GM12872 (cell line): ENCODE measurements around the gene FBN3.

Source experiments
- TF ChIP-seq, protein P1 (sequence below): IDR thresholded peaks from 3 replicates; pipeline ENCODE4 v1.5.1; 2011; ENCODE audit warnings: low read depth, mild to moderate bottlenecking, low read length, moderate library complexity; ENCODE audit not compliant: insufficient read depth

The FBN3 gene

DNA sequence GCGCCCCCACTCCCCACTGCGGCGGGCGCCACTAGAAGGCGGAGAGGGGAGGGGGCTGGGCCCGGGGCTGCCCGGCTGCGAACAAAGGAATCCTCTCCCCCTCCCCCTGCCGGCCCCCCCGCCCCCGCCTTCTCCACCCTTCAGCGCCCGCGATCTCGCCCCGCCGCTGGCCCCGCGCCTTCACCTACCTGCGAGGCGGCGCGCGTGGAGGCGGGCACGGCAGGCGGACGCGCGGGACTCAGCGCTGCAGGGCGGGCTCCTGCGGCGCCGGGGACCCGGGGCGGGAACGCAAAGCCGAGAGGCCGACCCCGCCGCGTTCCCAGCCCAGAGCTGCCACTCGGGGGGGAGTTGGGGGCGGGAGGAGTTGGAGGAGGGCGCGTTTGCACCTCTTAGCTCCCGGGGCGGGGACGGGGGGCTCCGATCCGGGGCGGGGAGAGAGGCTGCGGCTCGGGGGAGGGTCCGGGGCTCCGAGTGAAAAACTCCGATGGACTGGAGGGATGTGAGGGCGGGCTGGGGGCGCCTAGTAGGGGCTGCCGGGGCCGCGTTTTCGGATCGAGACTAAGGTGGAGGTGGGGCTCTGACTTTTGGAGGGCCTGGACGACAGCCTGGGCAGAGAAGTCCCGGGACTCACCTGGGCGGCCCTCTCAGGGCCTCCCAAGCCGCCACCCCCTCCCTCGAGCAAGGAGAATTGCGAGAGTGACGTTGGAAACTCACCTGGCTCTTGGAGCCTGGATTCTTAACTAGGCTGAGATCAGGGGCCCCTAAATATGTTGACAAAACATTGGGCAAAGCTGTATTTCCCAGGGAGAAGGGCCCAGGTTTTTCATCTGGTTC is at the start of gene FBN3:
TSS of gene FBN3 (minus strand) at position 332 of the 834 bp plus-strand sequence. CDS start 2,112 bp downstream, outside the sequence.
- TF ChIP-seq, protein P1, sequence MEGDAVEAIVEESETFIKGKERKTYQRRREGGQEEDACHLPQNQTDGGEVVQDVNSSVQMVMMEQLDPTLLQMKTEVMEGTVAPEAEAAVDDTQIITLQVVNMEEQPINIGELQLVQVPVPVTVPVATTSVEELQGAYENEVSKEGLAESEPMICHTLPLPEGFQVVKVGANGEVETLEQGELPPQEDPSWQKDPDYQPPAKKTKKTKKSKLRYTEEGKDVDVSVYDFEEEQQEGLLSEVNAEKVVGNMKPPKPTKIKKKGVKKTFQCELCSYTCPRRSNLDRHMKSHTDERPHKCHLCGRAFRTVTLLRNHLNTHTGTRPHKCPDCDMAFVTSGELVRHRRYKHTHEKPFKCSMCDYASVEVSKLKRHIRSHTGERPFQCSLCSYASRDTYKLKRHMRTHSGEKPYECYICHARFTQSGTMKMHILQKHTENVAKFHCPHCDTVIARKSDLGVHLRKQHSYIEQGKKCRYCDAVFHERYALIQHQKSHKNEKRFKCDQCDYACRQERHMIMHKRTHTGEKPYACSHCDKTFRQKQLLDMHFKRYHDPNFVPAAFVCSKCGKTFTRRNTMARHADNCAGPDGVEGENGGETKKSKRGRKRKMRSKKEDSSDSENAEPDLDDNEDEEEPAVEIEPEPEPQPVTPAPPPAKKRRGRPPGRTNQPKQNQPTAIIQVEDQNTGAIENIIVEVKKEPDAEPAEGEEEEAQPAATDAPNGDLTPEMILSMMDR = no peak

DNA sequence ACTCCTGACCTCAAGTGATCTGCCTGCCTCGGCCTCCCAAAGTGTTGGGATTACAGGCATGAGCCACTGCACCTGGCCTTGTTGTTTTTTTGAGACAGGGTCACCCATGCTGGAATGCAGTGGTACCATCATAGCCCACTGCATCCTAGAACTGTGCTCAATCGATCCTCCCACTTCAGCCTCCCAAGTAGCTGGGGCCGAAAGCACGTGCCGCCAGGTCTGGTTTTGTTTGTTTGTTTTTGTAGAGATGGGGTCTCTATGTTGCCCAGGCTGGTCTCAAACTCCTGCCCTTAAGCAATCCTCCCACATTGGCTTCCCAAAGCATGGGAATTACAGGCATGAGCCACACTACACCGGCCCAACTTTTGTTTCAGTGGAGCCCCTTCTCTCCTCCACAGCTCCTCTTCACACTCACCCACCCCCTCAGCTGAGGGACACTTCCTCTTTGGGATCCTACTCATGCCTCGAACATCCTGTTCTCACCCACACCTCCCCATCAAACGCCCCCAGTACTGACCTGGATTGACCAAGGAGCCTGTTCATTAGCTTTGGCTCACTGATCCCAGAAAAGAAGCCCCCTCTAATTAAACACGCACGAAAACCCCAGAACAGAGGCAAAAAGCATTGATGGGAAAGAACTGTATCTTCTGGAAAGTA is 47.0 kb upstream of the FBN3 start:
- TF ChIP-seq, protein P1 = no peak

DNA sequence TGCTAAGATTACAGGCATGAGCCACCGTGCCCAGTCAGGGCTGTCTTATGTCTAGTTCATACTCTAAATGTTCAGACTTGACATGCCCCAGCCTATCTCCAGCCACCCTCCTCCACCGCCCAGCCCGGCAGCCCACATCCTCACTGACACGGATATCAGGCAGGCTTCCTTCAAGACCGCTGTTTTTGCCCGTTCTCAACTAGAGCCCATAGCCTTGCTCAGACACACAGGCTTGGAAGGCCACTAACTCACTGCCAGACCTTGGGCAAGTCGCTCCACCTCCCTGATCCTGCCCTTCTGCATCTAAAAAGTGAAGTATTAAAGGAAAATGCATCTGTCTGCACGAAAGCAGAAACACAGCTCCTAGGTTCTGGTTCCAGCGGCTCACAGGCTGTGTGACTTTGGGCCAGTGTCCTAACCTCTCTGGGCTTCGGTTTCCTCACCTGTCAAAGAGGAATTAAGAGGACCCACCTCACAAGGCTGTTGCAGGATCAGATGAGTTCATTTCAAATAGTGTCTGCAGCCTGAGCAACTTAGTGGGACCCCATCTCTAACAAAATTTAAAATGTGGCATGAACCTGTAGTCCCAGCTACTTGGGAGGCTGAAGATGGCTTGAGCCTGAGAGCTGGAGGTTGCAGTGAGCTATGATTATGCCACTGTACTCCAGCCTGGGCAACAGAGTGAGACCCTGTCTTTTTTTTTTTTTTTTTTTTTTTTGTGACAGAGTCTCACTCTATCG is 45.3 kb upstream of the FBN3 start:
- TF ChIP-seq, protein P1 = no peak

DNA sequence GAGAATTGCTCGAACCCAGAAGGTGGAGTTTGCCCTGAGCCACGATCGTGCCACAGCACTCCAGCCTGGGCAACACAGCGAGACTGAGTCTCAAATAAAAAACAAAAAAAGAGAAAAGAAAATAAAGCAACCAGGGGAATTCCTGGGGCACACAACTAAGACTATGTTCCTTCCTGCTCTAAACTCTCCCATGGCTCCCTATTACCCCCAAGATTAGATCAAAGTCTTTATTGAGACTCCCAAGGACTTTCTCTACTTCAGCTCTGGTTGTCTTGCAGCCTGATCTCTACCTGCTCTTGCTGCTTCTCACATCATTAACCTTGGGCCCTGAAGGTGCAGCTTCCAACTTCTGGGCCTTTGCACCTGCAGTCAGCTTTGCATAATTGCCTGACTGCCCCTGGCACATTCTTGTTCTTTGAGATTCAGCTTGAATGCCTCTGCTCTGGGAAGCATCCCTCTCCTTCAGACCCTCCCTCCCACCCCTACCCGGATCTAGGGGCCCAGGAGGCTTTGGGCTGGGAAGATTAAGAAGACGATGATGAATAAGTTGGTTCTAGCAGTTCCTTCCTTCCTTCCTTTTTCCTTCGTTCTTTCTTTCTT is 42.9 kb upstream of the FBN3 start:
- TF ChIP-seq, protein P1 = no peak

DNA sequence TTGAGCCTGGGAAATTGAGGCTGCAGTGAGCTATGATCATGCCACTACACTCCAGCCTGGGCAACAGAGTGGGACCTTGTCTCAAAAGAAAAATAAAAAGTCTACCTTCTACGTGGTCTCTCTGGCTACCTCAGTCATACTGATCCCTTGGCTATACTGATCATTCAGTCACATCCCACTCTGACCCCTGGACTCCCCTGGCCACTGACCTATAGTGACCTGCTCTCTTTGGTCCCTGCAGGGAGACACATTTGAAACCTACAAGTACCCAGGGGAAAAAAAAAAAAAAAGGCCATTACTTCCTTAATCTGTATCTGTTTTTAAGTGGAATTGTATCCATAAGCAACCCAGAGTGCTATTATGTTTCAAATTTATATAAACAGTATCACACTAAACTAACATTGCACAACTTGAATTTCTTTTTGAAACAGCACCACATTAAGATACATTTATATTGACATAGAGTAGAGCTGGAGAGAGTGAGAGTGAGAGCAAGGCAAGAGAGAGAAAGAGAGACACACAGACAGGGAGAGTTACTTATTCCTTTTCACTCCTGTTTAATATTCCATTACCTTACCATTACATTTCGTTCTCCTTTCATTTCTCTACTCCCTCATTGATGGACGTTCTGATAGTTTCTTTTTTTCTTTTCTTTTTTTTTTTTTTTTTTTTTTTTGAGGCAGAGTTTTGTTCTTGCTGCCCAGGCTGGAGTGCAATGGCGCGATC is 36.1 kb upstream of the FBN3 start:
- TF ChIP-seq, protein P1 = no peak

DNA sequence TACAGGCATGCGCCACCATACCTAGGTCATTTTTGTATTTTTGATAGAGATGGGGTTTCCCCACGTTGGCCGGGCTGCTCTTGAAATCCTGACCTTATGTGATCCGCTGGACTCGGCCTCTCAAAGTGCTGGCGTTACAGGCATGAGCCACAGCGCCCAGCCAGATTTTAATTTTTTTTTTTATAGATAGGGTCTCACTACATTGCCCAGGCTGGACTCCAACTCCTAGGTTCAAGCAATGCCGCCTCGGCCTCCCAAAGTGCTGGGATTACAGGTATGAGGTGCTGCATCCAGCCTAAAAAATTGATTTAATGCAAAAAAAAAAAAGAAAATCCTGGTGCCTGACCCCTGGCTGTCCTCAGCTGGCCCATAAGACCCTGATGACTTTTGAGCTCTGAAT is 34.9 kb upstream of the FBN3 start:
- TF ChIP-seq, protein P1 = no peak
